SKM-1 (cell line): Measurements from ENCODE around the gene WIPF3.

Experiments
- DNase-seq: peaks from one replicate; lab custom pipeline; 2025; ENCODE audit not compliant: unreplicated experiment; lab: John Stamatoyannopoulos, UW

WIPF3 gene

GRCh38 chr7:29906200-29907022 is 100.1 kb downstream of the WIPF3 start:
- no peak for DNase-seq

- DNase-seq: no peak
Measured at GRCh38 chr7:29914180-29914579, 107.9 kb downstream of the WIPF3 start.

- no peak for DNase-seq
Measured at GRCh38 chr7:29915481-29916215, 109.3 kb downstream of the WIPF3 start.

- no peak for DNase-seq
Measured at GRCh38 chr7:29917641-29918040, 111.3 kb downstream of the WIPF3 start.

- DNase-seq: no peak
Measured at GRCh38 chr7:29918850-29919249, 112.5 kb downstream of the WIPF3 start.

GRCh38 chr7:29919790-29920189 is 113.5 kb downstream of the WIPF3 start:
- DNase-seq: no peak

- no peak for DNase-seq
Measured at GRCh38 chr7:29920491-29920890, 114.2 kb downstream of the WIPF3 start.

GRCh38 chr7:29921404-29922010 is 115.2 kb downstream of the WIPF3 start:
- DNase-seq: peak; percentile 34

- no peak for DNase-seq
Measured at GRCh38 chr7:29922921-29923700, 116.8 kb downstream of the WIPF3 start.

GRCh38 chr7:29924006-29924405 is 117.7 kb downstream of the WIPF3 start:
- DNase-seq: no peak

- DNase-seq: no peak
Measured at GRCh38 chr7:29924684-29925083, 118.4 kb downstream of the WIPF3 start.

- no peak for DNase-seq
Measured at GRCh38 chr7:29926216-29926615, 119.9 kb downstream of the WIPF3 start.

- DNase-seq: no peak
Measured at GRCh38 chr7:29926741-29927140, 120.4 kb downstream of the WIPF3 start.

GRCh38 chr7:29929018-29929807 is 122.9 kb downstream of the WIPF3 start:
- no peak for DNase-seq

GRCh38 chr7:29935111-29935510 is 128.8 kb downstream of the WIPF3 start:
- DNase-seq: no peak

GRCh38 chr7:29937132-29937531 is 130.8 kb downstream of the WIPF3 start:
- DNase-seq: no peak

- DNase-seq: no peak
Measured at GRCh38 chr7:29940199-29940598, 133.9 kb downstream of the WIPF3 start.

- no peak for DNase-seq
Measured at GRCh38 chr7:29945259-29945809, 139.0 kb downstream of the WIPF3 start.

- DNase-seq: no peak
Measured at GRCh38 chr7:29946428-29947186, 140.3 kb downstream of the WIPF3 start.
